Activated T-cell treated with anti-CD3 and anti-CD28 coated beads, Interleukin-2, amount 50 U/mL, for 4 hours (primary cell): ENCODE measurements around the gene AKAP6. TPM values are rescaled to one million over a fixed set of nuclear protein-coding genes. Genes with fewer than 3 reads are reported as not detected.

ENCODE experiments used
- ATAC-seq, 2 donors: fragments of 200-7000 bp; cut with Tn5 transposase; one replicate each; pipeline ENCODE4 v1.10.0; 2021
- DNase-seq: peaks from one replicate; pipeline ENCODE4 v3.0.0-alpha.2; 2020
- H3K27me3 Mint-ChIP-seq: one replicate; pipeline ENCODE4 v1.8.0; 2021; ENCODE audit warnings: low read depth, mixed read lengths
- H3K36me3 Mint-ChIP-seq: one replicate; pipeline ENCODE4 v1.8.0; 2022; ENCODE audit warnings: mixed read lengths; ENCODE audit not compliant: insufficient read depth
- H3K4me1 Mint-ChIP-seq: one replicate; pipeline ENCODE4 v1.8.0; 2021; ENCODE audit warnings: low read depth, mixed read lengths
- H3K4me3 Mint-ChIP-seq: one replicate; pipeline ENCODE4 v1.8.0; 2021; ENCODE audit warnings: mild to moderate bottlenecking, moderate library complexity, mixed read lengths
- H3K9me3 Mint-ChIP-seq: one replicate; pipeline ENCODE4 v1.8.0; 2021; ENCODE audit warnings: mixed read lengths
- total RNA-seq, 3 donors: library from RNA; stranded (reverse); gene quantifications; one replicate each; pipeline ENCODE4 v1.2.1, GENCODE V29; 2021

Gene AKAP6
- total RNA-seq, 3 donors from 2014 or later = 0.76 to 1.7 (median 1.3) TPM

DNA sequence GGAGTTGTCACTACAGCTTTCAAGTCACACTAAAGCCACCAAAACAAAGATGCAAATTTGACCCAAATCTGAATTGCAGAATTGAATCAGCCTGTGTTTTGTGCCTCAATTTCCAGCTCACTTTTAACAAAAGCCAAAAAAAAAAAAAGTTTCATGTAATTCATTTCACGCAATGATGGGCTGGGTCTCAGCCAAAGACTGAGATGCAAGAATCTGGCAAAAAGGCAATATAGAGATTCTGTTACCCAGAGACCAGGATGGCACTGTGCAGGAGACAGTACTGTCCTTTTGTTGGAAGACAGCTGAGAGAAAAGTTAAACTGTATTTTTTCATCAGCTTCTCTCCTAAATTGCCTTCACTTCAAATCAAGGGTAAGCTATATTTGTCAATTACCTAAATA is 403.9 kb downstream of the AKAP6 start:
- Mint-ChIP-seq H3K4me1 (no peaks in the 10 kb centered on the region), H3K36me3 (no peaks in the 10 kb centered on the region), H3K27me3 (no peaks in the 10 kb centered on the region), H3K9me3 (no peaks in the 10 kb centered on the region), H3K4me3 (no peak overlapping the region)
- no peak for ATAC-seq
- DNase-seq = no peak

DNA sequence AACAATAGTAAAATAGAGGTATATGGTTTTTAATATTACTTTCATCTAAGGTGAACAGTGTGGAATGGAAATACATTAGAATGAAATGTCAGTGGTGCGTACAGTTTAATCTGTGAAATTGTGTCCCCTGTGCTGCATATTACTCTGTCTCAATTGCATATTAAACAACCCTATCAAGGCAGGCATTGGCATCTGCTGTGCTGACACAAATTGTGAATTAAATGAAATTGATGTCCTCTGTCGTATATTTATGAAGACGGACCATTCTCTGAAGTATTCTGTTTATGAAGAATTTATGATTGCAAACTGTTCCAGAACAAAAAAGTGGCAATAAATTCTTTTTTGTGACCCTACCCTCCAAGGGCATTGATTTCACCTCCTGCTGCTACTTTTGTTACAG is 405.2 kb downstream of the AKAP6 start:
- H3K27me3 Mint-ChIP-seq = no peaks in the 10 kb centered on the region
- no peaks in the 10 kb centered on the region for H3K9me3 Mint-ChIP-seq
- no peak overlapping the region for H3K4me3 Mint-ChIP-seq
- no peak for DNase-seq
- no peak for ATAC-seq
- no peaks in the 10 kb centered on the region for H3K36me3 Mint-ChIP-seq
- no peaks in the 10 kb centered on the region for H3K4me1 Mint-ChIP-seq

DNA sequence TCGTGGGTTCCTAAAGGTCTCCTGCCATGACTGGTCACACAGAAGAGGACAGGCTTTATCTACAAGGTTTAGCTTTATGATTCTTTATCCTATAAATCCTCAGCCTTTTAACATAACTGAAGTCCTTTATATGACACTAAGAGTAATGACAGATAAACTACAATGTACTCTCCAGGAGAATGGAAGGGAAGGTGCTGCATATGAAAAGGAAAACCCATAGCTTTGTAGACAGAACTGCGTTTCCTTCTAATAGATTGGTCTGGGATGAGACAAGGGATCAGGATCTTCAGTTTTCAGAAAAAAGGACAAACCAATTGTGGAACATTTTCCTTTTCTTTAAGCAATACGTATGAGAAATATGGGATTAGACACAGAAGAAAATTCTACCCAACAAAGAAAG is 408.5 kb downstream of the AKAP6 start:
- Mint-ChIP-seq H3K27me3 (no peaks in the 10 kb centered on the region), H3K4me3 (no peak overlapping the region), H3K36me3 (no peaks in the 10 kb centered on the region), H3K4me1 (no peaks in the 10 kb centered on the region), H3K9me3 (no peaks in the 10 kb centered on the region)
- no peak for ATAC-seq
- DNase-seq = no peak

DNA sequence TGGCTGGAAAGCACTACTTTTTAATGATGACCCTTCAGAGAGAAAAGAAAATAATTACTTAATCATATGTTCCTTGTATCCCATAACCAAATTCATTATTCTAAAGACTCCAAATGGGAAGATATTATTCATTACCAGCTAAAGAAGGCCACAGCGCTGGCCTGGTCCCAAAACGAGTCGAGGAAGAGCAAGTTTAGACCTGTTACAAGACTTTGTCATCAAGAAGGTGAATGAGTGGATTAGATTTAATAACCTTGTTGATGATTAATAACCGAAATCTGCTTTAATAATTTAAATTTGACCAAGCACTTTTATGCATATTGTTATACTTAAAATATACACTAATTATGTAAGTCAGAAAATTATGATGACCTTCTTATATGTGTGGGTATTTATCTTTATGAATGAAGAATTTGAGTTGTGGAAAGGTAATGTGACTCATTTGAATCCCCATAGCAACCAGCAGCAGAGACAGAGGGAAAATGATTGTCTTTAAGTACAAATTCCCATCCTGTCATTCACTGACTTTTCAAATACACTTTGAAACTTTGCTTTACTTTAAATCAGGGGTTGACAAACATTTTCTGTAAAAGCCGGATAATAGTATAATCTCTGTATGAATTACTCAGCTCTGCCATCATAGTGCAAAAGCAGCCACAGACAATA is 409.2 kb downstream of the AKAP6 start:
- Mint-ChIP-seq H3K36me3 (no peaks in the 10 kb centered on the region), H3K4me1 (no peaks in the 10 kb centered on the region), H3K27me3 (no peaks in the 10 kb centered on the region), H3K9me3 (no peaks in the 10 kb centered on the region), H3K4me3 (no peak overlapping the region)
- ATAC-seq (no peak), DNase-seq (no peak)

DNA sequence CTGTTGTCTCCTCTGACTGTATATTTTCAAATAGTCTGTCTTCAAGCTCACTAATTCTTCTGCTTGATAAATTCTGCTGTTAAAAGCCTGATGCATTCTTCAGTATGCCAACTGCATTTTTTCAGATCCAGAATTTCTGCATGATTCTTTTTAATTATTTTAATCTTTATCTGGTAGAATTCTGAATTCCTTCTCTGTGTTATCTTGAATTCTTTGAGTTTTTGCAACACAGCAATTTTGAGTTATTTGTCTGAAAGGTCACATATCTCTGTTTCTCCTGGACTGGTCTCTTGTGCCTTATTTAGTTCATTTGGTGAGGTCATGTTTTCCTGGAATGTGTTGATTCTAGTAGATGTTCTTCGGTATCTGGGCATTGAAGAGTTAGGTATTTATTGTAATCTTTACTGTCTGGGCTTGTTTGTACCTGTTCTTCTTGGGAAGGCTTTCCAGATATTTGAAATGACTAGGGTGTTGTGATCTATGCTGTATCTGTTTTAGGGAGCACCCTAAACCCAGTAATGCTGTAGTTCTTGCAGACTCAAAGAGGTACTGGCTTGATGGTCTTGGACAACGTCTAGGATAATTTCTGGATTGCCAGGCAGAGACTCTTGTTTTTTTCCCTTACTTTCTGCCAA is 415.8 kb downstream of the AKAP6 start:
- H3K36me3 Mint-ChIP-seq = no peaks in the 10 kb centered on the region

DNA sequence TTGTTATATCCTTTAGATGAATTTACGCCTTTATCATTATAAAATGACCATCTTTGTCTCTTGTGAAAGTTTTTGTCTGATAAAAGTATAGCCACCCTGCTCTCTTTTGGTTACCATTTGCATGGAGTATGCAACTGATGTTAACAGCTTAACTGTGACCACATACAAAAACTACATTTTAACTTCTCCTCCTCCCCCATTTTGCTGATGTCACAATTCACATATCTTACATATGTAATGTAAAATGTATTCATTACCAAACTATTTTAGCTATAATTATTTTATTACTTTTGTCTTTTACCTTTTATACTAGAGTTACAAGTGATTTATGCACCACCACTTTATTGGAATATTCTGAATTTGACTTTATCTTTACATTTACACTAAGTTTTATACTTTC is 425.1 kb downstream of the AKAP6 start:
- no peak overlapping the region for H3K4me3 Mint-ChIP-seq
- DNase-seq (no peak), ATAC-seq (no peak)
- no peaks in the 10 kb centered on the region for H3K36me3 Mint-ChIP-seq
- H3K4me1 Mint-ChIP-seq = no peaks in the 10 kb centered on the region
- H3K27me3 Mint-ChIP-seq = no peaks in the 10 kb centered on the region
- H3K9me3 Mint-ChIP-seq = peaks cover 27% of the 10 kb centered on the region

More for the DNA sequence above, 415.8 kb downstream of the AKAP6 start:
- H3K4me1 Mint-ChIP-seq = no peaks in the 10 kb centered on the region
- no peaks in the 10 kb centered on the region for H3K9me3 Mint-ChIP-seq
- DNase-seq (no peak), ATAC-seq (no peak)
- no peak overlapping the region for H3K4me3 Mint-ChIP-seq
- no peaks in the 10 kb centered on the region for H3K27me3 Mint-ChIP-seq

DNA sequence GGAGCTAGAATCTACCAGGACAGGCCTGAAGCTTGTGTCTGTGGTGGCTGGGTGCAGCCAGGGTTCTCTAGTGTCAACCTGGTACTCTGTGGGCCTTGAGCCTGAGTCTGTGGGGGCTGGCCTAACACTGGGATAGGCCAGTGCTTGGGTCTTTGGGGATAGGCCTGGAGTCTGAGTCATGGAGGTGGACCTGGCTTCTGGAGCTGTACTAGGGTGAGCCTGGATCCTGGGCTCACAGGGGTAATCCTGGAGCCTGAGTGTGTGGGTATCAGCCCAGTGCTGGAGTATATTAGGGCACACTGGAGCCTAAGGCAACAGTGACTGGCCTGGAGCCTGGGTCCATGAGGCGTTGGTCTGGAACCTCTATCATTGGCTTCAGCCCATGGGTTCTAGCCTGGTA is 427.1 kb downstream of the AKAP6 start:
- H3K36me3 Mint-ChIP-seq = no peaks in the 10 kb centered on the region
- no peaks in the 10 kb centered on the region for H3K27me3 Mint-ChIP-seq
- H3K4me1 Mint-ChIP-seq = no peaks in the 10 kb centered on the region
- no peak overlapping the region for H3K4me3 Mint-ChIP-seq
- no peak for DNase-seq
- no peak for ATAC-seq
- peaks cover 27% of the 10 kb centered on the region for H3K9me3 Mint-ChIP-seq

DNA sequence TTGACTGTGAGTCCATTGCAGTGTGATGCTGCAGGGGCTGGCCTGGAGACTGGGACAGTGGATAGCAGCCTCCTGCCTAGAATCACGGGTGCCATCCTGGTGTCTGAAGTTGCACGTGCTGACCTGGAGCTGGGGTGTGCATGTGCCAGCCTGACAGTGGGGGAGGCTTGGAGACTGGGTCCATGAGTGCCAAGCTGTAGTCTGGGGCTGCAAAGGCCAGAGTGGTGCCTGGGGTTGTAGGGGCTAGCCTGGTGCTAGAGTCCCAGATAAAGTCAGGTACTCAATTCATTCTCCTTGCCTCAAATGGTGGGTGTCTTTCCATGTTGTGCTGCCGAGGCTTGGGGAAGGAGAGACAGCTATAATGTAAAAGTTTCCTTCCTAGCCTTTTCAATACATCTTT is 427.7 kb downstream of the AKAP6 start:
- ATAC-seq = no peak
- Mint-ChIP-seq H3K36me3 (no peaks in the 10 kb centered on the region), H3K9me3 (peaks cover 27% of the 10 kb centered on the region), H3K4me3 (no peak overlapping the region), H3K27me3 (no peaks in the 10 kb centered on the region), H3K4me1 (no peaks in the 10 kb centered on the region)
- DNase-seq = no peak

DNA sequence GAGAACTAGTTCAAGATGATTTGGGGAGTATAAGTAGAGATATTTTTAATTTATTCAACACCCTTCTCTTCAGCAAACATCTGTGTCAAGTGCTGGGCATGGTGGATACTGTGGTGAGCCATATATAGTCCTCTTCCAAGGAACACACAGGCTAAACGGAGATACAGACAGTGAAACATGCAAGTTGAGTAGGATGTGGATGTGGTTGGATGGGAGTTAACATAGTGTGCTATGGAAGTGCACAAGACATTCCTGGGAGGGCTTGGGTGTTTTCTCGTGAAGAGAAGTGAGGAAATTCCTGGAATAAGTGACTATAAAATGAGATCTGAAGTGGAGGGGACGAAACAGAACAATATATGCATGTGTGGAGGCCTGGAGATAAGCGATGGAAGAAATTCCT is 428.5 kb downstream of the AKAP6 start:
- Mint-ChIP-seq H3K9me3 (peaks cover 27% of the 10 kb centered on the region), H3K4me3 (no peak overlapping the region), H3K4me1 (no peaks in the 10 kb centered on the region), H3K27me3 (no peaks in the 10 kb centered on the region), H3K36me3 (no peaks in the 10 kb centered on the region)
- ATAC-seq (no peak), DNase-seq (no peak)

DNA sequence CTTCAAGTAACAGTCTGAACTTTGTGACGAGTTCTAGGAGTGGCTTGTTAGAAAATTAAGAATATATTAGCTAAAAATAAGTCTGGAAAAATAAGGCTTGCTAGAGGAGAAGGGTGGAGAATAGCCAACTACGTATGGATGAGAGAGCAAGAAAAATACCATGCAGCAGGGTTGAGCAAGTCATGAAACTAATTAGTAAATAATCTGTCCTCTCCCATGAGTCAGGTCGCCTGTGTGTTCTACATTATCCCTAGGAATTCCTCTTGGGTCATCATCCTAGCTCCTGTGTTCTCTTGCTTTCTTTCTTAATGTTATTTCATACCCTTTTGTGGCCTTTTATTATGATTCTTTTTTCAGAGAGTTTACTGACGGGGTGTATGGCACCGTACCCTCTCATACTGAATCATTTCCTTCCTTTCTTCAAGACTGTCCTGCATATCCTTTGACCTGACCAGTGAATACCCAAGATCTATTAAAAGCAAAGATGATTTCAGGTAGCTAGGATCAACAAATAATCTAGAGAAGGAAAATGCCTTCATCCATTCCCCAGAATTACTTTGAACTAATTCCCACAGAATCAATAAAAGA is 432.4 kb downstream of the AKAP6 start:
- Mint-ChIP-seq H3K27me3 (no peaks in the 10 kb centered on the region), H3K4me1 (no peaks in the 10 kb centered on the region)

DNA sequence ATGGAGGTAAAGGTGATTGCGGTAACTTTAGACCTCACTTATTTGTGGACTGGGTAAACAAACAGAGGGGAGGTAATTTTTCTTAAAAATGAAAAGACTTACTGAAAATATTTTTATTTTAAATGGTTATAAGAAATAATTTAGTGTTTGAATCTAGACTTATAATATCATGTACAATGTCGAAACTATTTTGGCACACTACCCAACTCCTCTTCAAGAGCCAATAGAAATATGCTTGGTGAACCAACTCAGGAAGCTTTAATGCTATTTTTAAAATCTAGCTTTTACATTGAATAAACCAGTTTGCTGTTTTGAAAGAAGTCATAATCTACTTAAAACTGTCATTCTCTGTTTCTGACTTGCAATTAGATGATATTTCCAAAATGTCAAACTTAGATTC is 433.8 kb downstream of the AKAP6 start:
- H3K36me3 Mint-ChIP-seq = no peaks in the 10 kb centered on the region
- no peaks in the 10 kb centered on the region for H3K27me3 Mint-ChIP-seq
- H3K4me1 Mint-ChIP-seq = no peaks in the 10 kb centered on the region
- no peak overlapping the region for H3K4me3 Mint-ChIP-seq
- no peak for DNase-seq
- H3K9me3 Mint-ChIP-seq = no peaks in the 10 kb centered on the region
- ATAC-seq = no peak

More for the DNA sequence above, 432.4 kb downstream of the AKAP6 start:
- ATAC-seq (no peak), DNase-seq (no peak)
- no peak overlapping the region for H3K4me3 Mint-ChIP-seq
- H3K9me3 Mint-ChIP-seq = peaks cover 8% of the 10 kb centered on the region
- no peaks in the 10 kb centered on the region for H3K36me3 Mint-ChIP-seq

DNA sequence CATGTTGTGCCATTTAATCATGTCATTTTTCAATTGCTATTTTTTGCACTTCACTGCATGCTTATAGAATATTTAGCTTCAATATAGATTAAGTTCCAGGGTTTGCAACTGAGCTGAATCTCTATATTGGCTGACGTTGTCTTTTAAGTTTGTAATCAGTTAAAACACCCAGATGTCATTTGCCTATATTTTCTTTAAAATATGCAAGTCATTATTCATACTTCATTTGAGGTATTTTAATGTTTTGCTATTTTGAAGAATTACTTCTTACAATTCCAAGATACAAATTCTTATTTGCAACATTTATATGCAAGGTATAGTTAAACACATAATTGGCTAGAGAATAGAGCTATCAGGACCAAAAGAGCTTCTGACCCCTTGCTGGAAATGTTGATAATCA is 434.6 kb downstream of the AKAP6 start:
- no peak overlapping the region for H3K4me3 Mint-ChIP-seq
- no peaks in the 10 kb centered on the region for H3K9me3 Mint-ChIP-seq
- DNase-seq = no peak
- H3K27me3 Mint-ChIP-seq = no peaks in the 10 kb centered on the region
- H3K4me1 Mint-ChIP-seq = no peaks in the 10 kb centered on the region
- no peaks in the 10 kb centered on the region for H3K36me3 Mint-ChIP-seq
- ATAC-seq = no peak

DNA sequence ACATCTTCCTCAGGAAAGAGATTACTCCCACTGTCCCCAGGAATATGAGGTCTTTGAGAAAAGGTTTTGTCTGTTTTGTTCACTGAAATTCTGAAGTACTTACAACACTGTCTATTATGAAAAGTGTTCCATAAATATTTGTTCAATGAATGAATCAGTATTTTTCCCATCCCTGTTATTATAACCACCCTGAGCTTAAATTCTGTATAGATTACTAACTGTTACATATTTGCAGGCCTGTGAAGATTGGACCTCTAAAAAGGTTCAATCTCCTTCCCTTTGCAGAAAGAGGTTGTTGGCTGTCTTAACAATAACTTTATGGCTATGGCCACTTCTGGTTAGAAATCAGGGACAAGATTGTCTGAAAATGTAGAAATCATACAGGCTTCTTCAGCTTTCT is 435.0 kb downstream of the AKAP6 start:
- no peak overlapping the region for H3K4me3 Mint-ChIP-seq
- no peaks in the 10 kb centered on the region for H3K27me3 Mint-ChIP-seq
- no peaks in the 10 kb centered on the region for H3K36me3 Mint-ChIP-seq
- DNase-seq (no peak), ATAC-seq (no peak)
- H3K9me3 Mint-ChIP-seq = no peaks in the 10 kb centered on the region
- H3K4me1 Mint-ChIP-seq = no peaks in the 10 kb centered on the region

DNA sequence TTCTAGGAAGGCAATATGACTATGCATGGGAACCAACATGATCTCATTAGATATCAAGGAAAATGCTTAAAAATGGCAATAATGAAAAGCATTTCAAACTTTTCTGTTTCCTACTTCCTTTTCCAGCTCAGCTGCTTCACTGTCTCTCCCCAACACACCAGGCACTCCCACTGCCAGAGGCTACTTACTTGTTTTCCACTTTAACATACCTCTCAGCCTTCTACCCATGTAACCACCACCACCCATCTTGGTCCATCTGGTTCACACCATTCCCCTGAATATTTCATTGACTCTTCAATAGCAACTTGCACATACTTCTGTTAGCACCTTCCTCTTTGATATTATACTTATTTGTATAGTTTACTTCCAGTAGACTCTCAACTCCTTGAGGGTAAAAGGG is 441.3 kb downstream of the AKAP6 start:
- Mint-ChIP-seq H3K27me3 (no peaks in the 10 kb centered on the region), H3K4me3 (no peak overlapping the region), H3K9me3 (no peaks in the 10 kb centered on the region), H3K36me3 (no peaks in the 10 kb centered on the region), H3K4me1 (no peaks in the 10 kb centered on the region)
- ATAC-seq = no peak
- no peak for DNase-seq

DNA sequence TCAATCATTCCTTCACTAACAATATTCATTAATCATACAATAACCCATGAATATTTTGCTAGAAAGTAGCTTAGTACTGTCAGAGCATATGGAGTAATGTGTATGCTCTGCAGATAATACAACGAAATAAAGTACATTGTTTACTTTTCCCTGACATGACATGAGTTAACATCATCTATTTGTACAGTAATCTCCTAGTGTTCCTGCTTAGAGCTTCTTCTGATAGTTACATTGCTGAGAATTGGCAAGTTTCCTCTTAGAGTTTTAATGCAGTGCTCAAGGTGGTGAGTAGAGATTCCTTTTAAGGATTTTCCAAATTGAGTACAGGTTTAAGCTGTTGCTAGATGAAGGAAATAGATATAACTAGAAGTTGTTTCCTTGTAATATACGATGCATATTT is 445.1 kb downstream of the AKAP6 start:
- Mint-ChIP-seq H3K27me3 (no peaks in the 10 kb centered on the region), H3K36me3 (no peaks in the 10 kb centered on the region), H3K4me3 (no peak overlapping the region), H3K4me1 (no peaks in the 10 kb centered on the region), H3K9me3 (no peaks in the 10 kb centered on the region)
- ATAC-seq = no peak
- DNase-seq = no peak
